ENCODE measurements around the gene RIMBP2.

- no peak for TF ChIP-seq GATA2 (IDR thresholded peaks at IDR 0.05; ENCODE audit: low read depth, low read length)
- no peak for TF ChIP-seq GATA3 (IDR thresholded peaks at IDR 0.05; ENCODE audit: low read depth, low read length)
Measured at GRCh38 chr12:130384234-130384633, 331.9 kb downstream of the RIMBP2 start.

Measured in SH-SY5Y (cell line).